ENCODE measurements around the gene SENP2. TPM values are rescaled to one million over a fixed set of nuclear protein-coding genes. Genes with fewer than 3 reads are reported as not detected.

Gene SENP2
- total and polyA plus RNA-seq, 2 of the 13 experiments (the other 11 are each of a cell fraction or from before 2014, with no cell fraction given) = 7.7 to 46.2 TPM

- TF ChIP-seq, protein P1, sequence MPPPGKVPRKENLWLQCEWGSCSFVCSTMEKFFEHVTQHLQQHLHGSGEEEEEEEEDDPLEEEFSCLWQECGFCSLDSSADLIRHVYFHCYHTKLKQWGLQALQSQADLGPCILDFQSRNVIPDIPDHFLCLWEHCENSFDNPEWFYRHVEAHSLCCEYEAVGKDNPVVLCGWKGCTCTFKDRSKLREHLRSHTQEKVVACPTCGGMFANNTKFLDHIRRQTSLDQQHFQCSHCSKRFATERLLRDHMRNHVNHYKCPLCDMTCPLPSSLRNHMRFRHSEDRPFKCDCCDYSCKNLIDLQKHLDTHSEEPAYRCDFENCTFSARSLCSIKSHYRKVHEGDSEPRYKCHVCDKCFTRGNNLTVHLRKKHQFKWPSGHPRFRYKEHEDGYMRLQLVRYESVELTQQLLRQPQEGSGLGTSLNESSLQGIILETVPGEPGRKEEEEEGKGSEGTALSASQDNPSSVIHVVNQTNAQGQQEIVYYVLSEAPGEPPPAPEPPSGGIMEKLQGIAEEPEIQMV (CRISPR knock-in tag; IDR thresholded peaks at IDR 0.05; ENCODE audit: low read depth) = no peak
- peak; percentile 50; the same call in 1 of the 2 replicates for TF ChIP-seq ZNF230 (CRISPR knock-in tag; IDR thresholded peaks at IDR 0.05)
- TF ChIP-seq SMARCE1 (IDR thresholded peaks at IDR 0.05; ENCODE audit: borderline replicate concordance) = no peak
- TF ChIP-seq, protein P2, sequence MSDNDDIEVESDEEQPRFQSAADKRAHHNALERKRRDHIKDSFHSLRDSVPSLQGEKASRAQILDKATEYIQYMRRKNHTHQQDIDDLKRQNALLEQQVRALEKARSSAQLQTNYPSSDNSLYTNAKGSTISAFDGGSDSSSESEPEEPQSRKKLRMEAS (IDR thresholded peaks at IDR 0.05) = peak; percentile 86
- TF ChIP-seq SRSF4 (IDR thresholded peaks at IDR 0.05; ENCODE audit: low read depth, low read length, poor library complexity, severe bottlenecking) = no peak
- TF ChIP-seq ZNF766 (CRISPR knock-in tag; IDR thresholded peaks at IDR 0.05; ENCODE audit: borderline replicate concordance) = 0 out of 2 replicates have a peak, but pooled peaks have one; percentile 46
- TF ChIP-seq ZIK1 (CRISPR knock-in tag; IDR thresholded peaks at IDR 0.05; ENCODE audit: borderline replicate concordance, low read depth) = 0 out of 2 replicates have a peak, but pooled peaks have one; percentile 20
- TF ChIP-seq ZNF143 (CRISPR knock-in tag; IDR thresholded peaks at IDR 0.05) = no peak; the same call in none of the 2 replicates
- peak; percentile 85 for TF ChIP-seq ASH2L (IDR thresholded peaks at IDR 0.05; ENCODE audit: insufficient read length, low read depth, low read length)
- TF ChIP-seq RAD21 (CRISPR knock-in tag; IDR thresholded peaks at IDR 0.05) = peak; percentile 45; the same call in 1 of the 2 replicates
- TF ChIP-seq TRIM24 (CRISPR knock-in tag; IDR thresholded peaks at IDR 0.05) = no peak
- no peak for TF ChIP-seq ATAD3A (CRISPR knock-in tag; IDR thresholded peaks at IDR 0.05)
- TF ChIP-seq IRX3 (CRISPR knock-in tag; IDR thresholded peaks at IDR 0.05; ENCODE audit: borderline replicate concordance, low read depth) = no peak
- TF ChIP-seq HOXA5 (CRISPR knock-in tag; IDR thresholded peaks at IDR 0.05) = peak; percentile 83; the same call in 1 of the 2 replicates
- TF ChIP-seq, protein P3, sequence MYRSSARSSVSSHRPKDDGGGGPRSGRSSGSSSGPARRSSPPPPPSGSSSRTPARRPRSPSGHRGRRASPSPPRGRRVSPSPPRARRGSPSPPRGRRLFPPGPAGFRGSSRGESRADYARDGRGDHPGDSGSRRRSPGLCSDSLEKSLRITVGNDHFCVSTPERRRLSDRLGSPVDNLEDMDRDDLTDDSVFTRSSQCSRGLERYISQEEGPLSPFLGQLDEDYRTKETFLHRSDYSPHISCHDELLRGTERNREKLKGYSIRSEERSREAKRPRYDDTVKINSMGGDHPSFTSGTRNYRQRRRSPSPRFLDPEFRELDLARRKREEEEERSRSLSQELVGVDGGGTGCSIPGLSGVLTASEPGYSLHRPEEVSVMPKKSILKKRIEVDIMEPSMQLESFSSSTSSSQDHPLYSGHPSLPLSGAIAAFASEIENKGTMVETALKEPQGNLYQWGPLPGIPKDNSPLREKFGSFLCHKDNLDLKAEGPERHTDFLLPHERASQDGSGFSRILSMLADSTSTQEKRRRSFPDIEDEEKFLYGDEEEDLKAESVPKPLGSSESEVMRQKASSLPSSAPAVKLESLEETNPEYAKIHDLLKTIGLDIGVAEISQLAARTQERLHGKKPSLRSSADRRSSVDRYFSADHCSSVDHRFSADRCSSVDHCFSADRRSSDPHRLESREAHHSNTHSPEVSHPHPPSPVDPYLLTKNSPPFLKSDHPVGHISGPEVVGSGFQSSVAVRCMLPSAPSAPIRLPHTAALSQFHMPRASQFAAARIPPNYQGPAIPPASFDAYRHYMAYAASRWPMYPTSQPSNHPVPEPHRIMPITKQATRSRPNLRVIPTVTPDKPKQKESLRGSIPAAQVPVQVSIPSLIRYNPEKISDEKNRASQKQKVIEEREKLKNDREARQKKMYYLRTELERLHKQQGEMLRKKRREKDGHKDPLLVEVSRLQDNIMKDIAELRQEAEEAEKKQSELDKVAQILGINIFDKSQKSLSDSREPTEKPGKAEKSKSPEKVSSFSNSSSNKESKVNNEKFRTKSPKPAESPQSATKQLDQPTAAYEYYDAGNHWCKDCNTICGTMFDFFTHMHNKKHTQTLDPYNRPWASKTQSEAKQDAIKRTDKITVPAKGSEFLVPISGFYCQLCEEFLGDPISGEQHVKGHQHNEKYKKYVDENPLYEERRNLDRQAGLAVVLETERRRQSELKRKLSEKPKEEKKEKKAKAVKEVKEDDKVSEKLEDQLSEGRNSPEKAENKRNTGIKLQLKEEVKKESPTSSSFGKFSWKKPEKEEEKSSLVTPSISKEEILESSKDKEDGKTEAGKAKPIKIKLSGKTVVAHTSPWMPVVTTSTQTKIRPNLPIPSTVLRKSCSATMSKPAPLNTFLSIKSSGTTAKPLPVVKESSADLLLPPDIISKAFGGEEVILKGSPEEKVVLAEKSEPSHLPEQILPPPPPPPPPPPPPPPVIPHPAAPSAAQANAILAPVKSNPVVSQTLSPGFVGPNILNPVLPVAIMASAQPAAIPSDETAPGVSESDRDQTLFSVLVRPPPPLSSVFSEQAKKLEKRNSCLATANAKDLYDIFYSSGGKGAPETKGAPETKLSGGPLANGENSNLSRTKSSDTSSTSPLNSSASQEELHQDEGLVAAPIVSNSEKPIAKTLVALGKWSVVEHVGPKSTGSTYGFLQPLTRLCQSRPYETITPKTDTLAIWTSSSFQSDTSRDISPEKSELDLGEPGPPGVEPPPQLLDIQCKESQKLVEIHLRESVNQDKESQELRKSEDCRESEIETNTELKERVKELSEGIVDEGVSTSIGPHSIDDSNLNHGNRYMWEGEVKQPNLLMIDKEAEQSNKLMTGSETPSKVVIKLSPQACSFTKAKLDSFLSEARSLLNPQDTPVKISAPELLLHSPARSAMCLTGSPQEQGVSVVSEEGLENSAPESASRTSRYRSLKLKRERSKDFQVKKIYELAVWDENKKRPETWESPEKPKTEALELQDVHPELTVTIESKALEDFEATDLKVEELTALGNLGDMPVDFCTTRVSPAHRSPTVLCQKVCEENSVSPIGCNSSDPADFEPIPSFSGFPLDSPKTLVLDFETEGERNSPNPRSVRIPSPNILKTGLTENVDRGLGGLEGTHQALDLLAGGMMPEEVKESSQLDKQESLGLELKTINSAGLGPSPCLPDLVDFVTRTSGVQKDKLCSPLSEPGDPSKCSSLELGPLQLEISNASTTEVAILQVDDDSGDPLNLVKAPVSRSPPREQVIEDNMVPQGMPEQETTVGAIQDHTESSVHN (CRISPR knock-in tag; IDR thresholded peaks at IDR 0.05) = no peak
- no peak for TF ChIP-seq SMAD1 (CRISPR knock-in tag; IDR thresholded peaks at IDR 0.05; ENCODE audit: borderline replicate concordance, low read depth)
- TF ChIP-seq, protein P4, sequence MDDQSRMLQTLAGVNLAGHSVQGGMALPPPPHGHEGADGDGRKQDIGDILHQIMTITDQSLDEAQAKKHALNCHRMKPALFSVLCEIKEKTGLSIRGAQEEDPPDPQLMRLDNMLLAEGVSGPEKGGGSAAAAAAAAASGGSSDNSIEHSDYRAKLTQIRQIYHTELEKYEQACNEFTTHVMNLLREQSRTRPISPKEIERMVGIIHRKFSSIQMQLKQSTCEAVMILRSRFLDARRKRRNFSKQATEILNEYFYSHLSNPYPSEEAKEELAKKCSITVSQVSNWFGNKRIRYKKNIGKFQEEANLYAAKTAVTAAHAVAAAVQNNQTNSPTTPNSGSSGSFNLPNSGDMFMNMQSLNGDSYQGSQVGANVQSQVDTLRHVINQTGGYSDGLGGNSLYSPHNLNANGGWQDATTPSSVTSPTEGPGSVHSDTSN (CRISPR knock-in tag; IDR thresholded peaks at IDR 0.05; ENCODE audit: borderline replicate concordance) = 0 out of 2 replicates have a peak, but pooled peaks have one; percentile 28
- TF ChIP-seq ZNF549 (CRISPR knock-in tag; IDR thresholded peaks at IDR 0.05) = no peak
Measured at GRCh38 chr3:185585859-185586685, at the start of gene SENP2 (continued).

Data from HepG2 (cell line).